ENCODE results near the gene LRRN3.

Gene LRRN3

GRCh38 chr7:111096997-111097396 lies 6.1 kb downstream of the LRRN3 start:
- no peaks in the 10 kb centered on the region for H3K9me3 Mint-ChIP-seq
- no peak for TF ChIP-seq CTCF (IDR thresholded peaks at IDR 0.05; ENCODE audit: unreplicated experiment in 3 of 3)
- H3K27ac Mint-ChIP-seq = no peak overlapping the region
- no peak overlapping the region for H3K4me3 Mint-ChIP-seq
- H3K36me3 Mint-ChIP-seq (ENCODE audit: low read depth) = no peaks in the 10 kb centered on the region
- no peaks in the 10 kb centered on the region for H3K27me3 Mint-ChIP-seq (ENCODE audit: low read depth)
- H3K4me1 Mint-ChIP-seq = peaks cover 49% of the 10 kb centered on the region

GRCh38 chr7:111098011-111098925 lies 7.3 kb downstream of the LRRN3 start:
- H3K36me3 Mint-ChIP-seq (ENCODE audit: low read depth) = no peaks in the 10 kb centered on the region
- H3K27me3 Mint-ChIP-seq (ENCODE audit: low read depth) = no peaks in the 10 kb centered on the region
- H3K4me3 Mint-ChIP-seq = no peak overlapping the region
- TF ChIP-seq CTCF (IDR thresholded peaks at IDR 0.05; ENCODE audit: unreplicated experiment in 3 of 3) = peak; percentile 58 to 77 (median 67)
- peaks cover 37% of the 10 kb centered on the region for H3K4me1 Mint-ChIP-seq
- peak overlapping the region in 2 of 3 experiments; percentile 10 to 22 for H3K27ac Mint-ChIP-seq
- H3K9me3 Mint-ChIP-seq = no peaks in the 10 kb centered on the region

GRCh38 chr7:111098926-111099250 lies 8.0 kb downstream of the LRRN3 start:
- peaks cover 30% of the 10 kb centered on the region for H3K4me1 Mint-ChIP-seq
- H3K27me3 Mint-ChIP-seq (ENCODE audit: low read depth) = no peaks in the 10 kb centered on the region
- no peaks in the 10 kb centered on the region for H3K36me3 Mint-ChIP-seq (ENCODE audit: low read depth)
- TF ChIP-seq CTCF (IDR thresholded peaks at IDR 0.05; ENCODE audit: unreplicated experiment in 3 of 3) = no peak
- no peaks in the 10 kb centered on the region for H3K9me3 Mint-ChIP-seq
- no peak overlapping the region for H3K4me3 Mint-ChIP-seq
- H3K27ac Mint-ChIP-seq = peak overlapping the region in 1 of 3 experiments; percentile 10

GRCh38 chr7:111101856-111102646 lies 11.1 kb downstream of the LRRN3 start:
- Mint-ChIP-seq H3K4me1 (peaks cover 12% of the 10 kb centered on the region), H3K27me3 (ENCODE audit: low read depth) (no peaks in the 10 kb centered on the region), H3K9me3 (no peaks in the 10 kb centered on the region), H3K27ac (no peak overlapping the region), H3K4me3 (no peak overlapping the region), H3K36me3 (ENCODE audit: low read depth) (no peaks in the 10 kb centered on the region)
- no peak for TF ChIP-seq CTCF (IDR thresholded peaks at IDR 0.05; ENCODE audit: unreplicated experiment in 3 of 3)

- peaks cover 17% of the 10 kb centered on the region for H3K4me1 Mint-ChIP-seq
- no peaks in the 10 kb centered on the region for H3K27me3 Mint-ChIP-seq (ENCODE audit: low read depth)
- H3K36me3 Mint-ChIP-seq (ENCODE audit: low read depth) = no peaks in the 10 kb centered on the region
- no peak for TF ChIP-seq CTCF (IDR thresholded peaks at IDR 0.05; ENCODE audit: unreplicated experiment in 3 of 3)
- no peaks in the 10 kb centered on the region for H3K9me3 Mint-ChIP-seq
- no peak overlapping the region for H3K4me3 Mint-ChIP-seq
- no peak overlapping the region for H3K27ac Mint-ChIP-seq
These were observed 12.2 kb downstream of the LRRN3 start for GRCh38 chr7:111103136-111103535.
